ENCODE results near the gene CFAP54. TPM values are rescaled to one million over a fixed set of nuclear protein-coding genes. Genes with fewer than 3 reads are reported as not detected.

The CFAP54 gene
- polyA plus RNA-seq, 1 donor from 2014 or later, result 1.1 TPM

- Histone ChIP-seq H2AFZ (ENCODE audit: low read depth, low read length) (no peak overlapping the region), H3F3A (ENCODE audit: insufficient read depth, low read length, poor library complexity, severe bottlenecking) (no peaks in the 10 kb centered on the region), H3K4me2 (ENCODE audit: low read length) (no peak overlapping the region), H3K9ac (ENCODE audit: low read length) (no peak overlapping the region), H3K9me2 (ENCODE audit: insufficient read depth, low read length) (no peaks in the 10 kb centered on the region), H3K27me3 (ENCODE audit: insufficient read depth, low read depth, low read length) (no peaks in the 10 kb centered on the region), H3K9me3 (ENCODE audit: low read length) (no peaks in the 10 kb centered on the region), H4K20me1 (ENCODE audit: insufficient read depth) (no peaks in the 10 kb centered on the region), H3K27ac (ENCODE audit: low read length) (no peak overlapping the region), H3K79me2 (replicated peaks; ENCODE audit: insufficient read depth, low read length) (no peaks in the 10 kb centered on the region), H3K36me3 (ENCODE audit: insufficient read depth, low read length) (no peaks in the 10 kb centered on the region), H3K4me3 (ENCODE audit: low read length) (no peak overlapping the region)
- TF ChIP-seq, protein P1, sequence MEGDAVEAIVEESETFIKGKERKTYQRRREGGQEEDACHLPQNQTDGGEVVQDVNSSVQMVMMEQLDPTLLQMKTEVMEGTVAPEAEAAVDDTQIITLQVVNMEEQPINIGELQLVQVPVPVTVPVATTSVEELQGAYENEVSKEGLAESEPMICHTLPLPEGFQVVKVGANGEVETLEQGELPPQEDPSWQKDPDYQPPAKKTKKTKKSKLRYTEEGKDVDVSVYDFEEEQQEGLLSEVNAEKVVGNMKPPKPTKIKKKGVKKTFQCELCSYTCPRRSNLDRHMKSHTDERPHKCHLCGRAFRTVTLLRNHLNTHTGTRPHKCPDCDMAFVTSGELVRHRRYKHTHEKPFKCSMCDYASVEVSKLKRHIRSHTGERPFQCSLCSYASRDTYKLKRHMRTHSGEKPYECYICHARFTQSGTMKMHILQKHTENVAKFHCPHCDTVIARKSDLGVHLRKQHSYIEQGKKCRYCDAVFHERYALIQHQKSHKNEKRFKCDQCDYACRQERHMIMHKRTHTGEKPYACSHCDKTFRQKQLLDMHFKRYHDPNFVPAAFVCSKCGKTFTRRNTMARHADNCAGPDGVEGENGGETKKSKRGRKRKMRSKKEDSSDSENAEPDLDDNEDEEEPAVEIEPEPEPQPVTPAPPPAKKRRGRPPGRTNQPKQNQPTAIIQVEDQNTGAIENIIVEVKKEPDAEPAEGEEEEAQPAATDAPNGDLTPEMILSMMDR (IDR thresholded peaks at IDR 0.05; ENCODE audit: poor library complexity, severe bottlenecking), result no peak
- TF ChIP-seq MXI1 (conservative IDR thresholded peaks at IDR 0.05; ENCODE audit: poor library complexity, severe bottlenecking), result no peak
- no peak for TF ChIP-seq EP300 (conservative IDR thresholded peaks at IDR 0.05; ENCODE audit: poor library complexity, severe bottlenecking)
- no peak for TF ChIP-seq RAD21 (conservative IDR thresholded peaks at IDR 0.05)
- TF ChIP-seq POLR2AphosphoS5 (IDR thresholded peaks at IDR 0.05), result no peak
- TF ChIP-seq REST (IDR thresholded peaks at IDR 0.05; ENCODE audit: borderline replicate concordance), result no peak
- no peak for TF ChIP-seq EZH2 (IDR thresholded peaks at IDR 0.05; ENCODE audit: borderline replicate concordance, insufficient read depth, low read length, poor library complexity, severe bottlenecking)
- TF ChIP-seq SMC3 (conservative IDR thresholded peaks at IDR 0.05; ENCODE audit: poor library complexity), result no peak
- no peak for TF ChIP-seq TAF1 (IDR thresholded peaks at IDR 0.05; ENCODE audit: low read depth)
Observed at GRCh38 chr12:96766232-96766631, 276.9 kb downstream of the CFAP54 start.

DNA sequence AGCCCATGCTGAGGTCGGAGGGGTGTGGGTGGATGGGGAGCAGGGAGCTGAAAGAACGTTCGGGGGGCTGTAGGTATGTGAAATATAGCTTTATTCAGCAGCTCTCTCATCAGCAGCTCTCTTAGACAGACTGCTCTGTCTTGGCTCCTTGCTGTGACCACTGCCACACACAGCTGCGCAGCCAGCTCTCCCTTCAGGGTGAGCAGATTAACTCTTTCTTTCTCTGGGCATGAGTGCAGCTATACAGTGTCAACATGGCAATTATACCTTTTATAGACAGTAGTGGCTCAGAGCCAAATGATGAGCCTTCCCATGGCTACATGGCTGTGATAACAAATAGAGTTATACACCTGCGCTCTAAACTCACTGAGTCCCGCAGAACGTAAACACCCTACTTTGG is 280.0 kb downstream of the CFAP54 start:
- Histone ChIP-seq H3K79me2 (replicated peaks; ENCODE audit: insufficient read depth, low read length) (no peaks in the 10 kb centered on the region), H3K36me3 (ENCODE audit: insufficient read depth, low read length) (no peaks in the 10 kb centered on the region), H3K27me3 (ENCODE audit: insufficient read depth, low read depth, low read length) (no peaks in the 10 kb centered on the region), H3K9me3 (ENCODE audit: low read length) (no peaks in the 10 kb centered on the region), H2AFZ (ENCODE audit: low read depth, low read length) (no peak overlapping the region), H3K9ac (ENCODE audit: low read length) (no peak overlapping the region), H3F3A (ENCODE audit: insufficient read depth, low read length, poor library complexity, severe bottlenecking) (no peaks in the 10 kb centered on the region), H3K27ac (ENCODE audit: low read length) (no peak overlapping the region), H4K20me1 (ENCODE audit: insufficient read depth) (no peaks in the 10 kb centered on the region), H3K4me2 (ENCODE audit: low read length) (no peak overlapping the region), H3K4me3 (ENCODE audit: low read length) (no peak overlapping the region), H3K9me2 (ENCODE audit: insufficient read depth, low read length) (no peaks in the 10 kb centered on the region)
- TF ChIP-seq POLR2AphosphoS5 (IDR thresholded peaks at IDR 0.05), result no peak
- TF ChIP-seq, protein P1 (IDR thresholded peaks at IDR 0.05; ENCODE audit: poor library complexity, severe bottlenecking), result no peak
- TF ChIP-seq MXI1 (conservative IDR thresholded peaks at IDR 0.05; ENCODE audit: poor library complexity, severe bottlenecking), result no peak

All from neural cell (in vitro differentiated cells).